ENCODE measurements around the gene DLL4. TPM values are rescaled to one million over a fixed set of nuclear protein-coding genes. Genes with fewer than 3 reads are reported as not detected.

Gene DLL4
- total RNA-seq, 1 experiment from 2014 or later = 1.5 TPM

DNA sequence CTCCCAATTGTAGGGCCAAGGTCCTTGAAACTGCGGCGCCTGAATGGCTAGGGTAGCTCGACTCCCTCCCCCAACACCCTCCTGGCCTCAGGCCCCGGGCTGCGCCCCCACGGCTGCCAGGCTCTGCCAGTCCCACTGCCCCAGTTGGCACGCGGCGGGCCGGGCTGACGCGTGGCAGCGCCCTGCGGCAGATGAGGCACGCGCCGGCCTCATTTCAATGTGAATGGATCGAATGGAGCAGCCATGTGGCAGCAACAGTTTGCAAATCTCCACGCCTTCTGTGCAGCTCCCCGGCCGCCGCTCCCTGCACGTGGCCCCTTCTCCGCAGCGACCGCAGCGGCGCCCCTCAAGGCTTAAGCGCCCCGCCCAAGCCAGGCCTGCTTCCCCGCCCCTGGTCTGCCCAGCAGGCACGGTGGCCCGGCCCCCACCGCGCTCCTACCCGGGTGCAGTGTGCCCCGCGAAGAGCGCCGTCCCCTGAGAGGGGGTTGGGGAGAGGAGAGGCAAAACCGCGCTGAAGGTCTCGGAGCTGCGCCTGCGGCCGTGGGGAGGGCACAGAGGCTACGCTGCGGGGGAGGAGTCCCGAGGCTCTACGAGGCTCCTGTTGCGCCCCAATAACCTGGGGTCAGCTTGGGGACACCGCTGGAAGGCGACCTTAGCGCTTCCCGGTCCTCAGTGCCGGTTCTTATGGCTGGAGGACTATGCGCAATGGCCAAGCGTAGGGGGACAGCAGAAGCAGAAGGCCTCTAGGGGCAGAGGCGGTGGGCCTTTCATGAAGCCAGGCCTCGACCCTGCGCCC is 3.1 kb upstream of the DLL4 start (continued):
- TF ChIP-seq JUND (IDR thresholded peaks at IDR 0.05) = no peak
- TF ChIP-seq SRF (IDR thresholded peaks at IDR 0.05; ENCODE audit: low read depth) = no peak
- no peak for TF ChIP-seq TCF7L2 (IDR thresholded peaks at IDR 0.05; ENCODE audit: borderline replicate concordance, extremely low read depth, insufficient read depth, insufficient read length)

DNA sequence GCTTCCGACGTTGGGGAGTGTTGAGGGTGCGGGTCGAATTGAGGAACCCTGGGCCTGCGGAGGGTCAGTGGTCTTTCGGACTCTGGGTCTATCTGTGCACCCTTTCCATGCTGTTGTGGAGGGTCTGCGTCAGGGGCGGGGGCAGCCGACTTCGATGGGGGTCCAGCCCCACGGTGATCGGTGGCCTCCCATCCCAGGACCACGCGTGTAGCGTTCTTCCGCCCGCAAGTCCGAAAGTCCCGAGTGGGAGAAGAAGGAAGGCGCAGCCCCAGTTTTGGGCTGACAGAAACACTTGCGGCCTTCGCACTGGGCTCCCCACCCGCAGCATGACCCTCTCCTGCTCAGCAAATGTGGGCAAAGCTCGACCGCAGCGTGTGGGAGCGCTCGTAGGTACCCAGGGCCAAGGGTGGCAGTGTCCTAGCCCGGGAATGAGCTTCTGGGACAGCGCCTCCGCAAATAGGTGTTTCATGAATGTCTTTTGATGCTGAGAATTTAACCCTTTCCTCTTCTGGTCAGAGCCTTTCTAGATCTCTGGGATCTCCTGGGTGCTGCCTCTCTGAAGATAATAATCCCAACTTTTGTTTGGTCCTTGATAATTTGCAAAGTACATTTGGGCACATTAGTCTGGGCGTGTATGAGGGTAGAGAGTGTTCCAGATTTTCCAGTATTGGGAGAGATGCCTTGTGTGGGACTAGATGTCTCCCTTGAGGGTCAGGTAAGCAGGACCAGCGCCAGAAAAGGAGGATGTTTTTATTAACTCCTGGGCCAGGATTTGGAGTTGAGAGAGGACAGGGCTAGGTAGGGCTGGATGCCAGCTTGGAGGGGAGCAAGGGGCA is 2.3 kb upstream of the DLL4 start:
- no peak overlapping the region for H3K9ac ChIP-seq (ENCODE audit: low read length)
- DNase-seq (ENCODE audit: low read depth, low spot score) (no peak), ATAC-seq (no peak)
- H3K36me3 ChIP-seq (ENCODE audit: control insufficient read depth in 1 of 2, insufficient read depth in 2 of 2, low read length in 2 of 2) = no peaks in the 10 kb centered on the region
- no peaks in the 10 kb centered on the region for H3K79me2 ChIP-seq (ENCODE audit: insufficient read depth, low read length)
- no peak overlapping the region for H3K27ac ChIP-seq (ENCODE audit: low read depth, low read length)
- CTCF ChIA-PET = interaction anchor here (4.8 kb wide), 1 partner anchor 22 kb away, joined by 69 read pairs; no protein-coding TSS in a partner anchor
- H3K27me3 ChIP-seq (ENCODE audit: insufficient read depth, low read length) = peaks cover 15% of the 10 kb centered on the region; the same call in 1 of the 2 replicates
- RAD21 ChIA-PET (ENCODE audit: low non-redundant PET in 1 of 2, low total read pairs in 2 of 2, uncharacterized antibody in 2 of 2, unreplicated experiment in 2 of 2) = no interaction called here
- no peak overlapping the region for H2AFZ ChIP-seq (ENCODE audit: low read depth, low read length, poor library complexity, severe bottlenecking)
- no peak for TF ChIP-seq ELF1 (IDR thresholded peaks at IDR 0.05; ENCODE audit: borderline replicate concordance, low read depth)
- TF ChIP-seq EGR1 (IDR thresholded peaks at IDR 0.05; ENCODE audit: low read depth) = no peak
- TF ChIP-seq ZNF274 (IDR thresholded peaks at IDR 0.05; ENCODE audit: low read depth, low read length) = no peak
- no peak for TF ChIP-seq EZH2 (IDR thresholded peaks at IDR 0.05)
- no peak for TF ChIP-seq SP1 (IDR thresholded peaks at IDR 0.05; ENCODE audit: low read depth)
- no peak for TF ChIP-seq YY1 (IDR thresholded peaks at IDR 0.05; ENCODE audit: extremely low read depth, insufficient replicate concordance, low read depth, low read length)
- no peak for TF ChIP-seq CEBPB (IDR thresholded peaks at IDR 0.05; ENCODE audit: low read depth)
- TF ChIP-seq POLR2A (IDR thresholded peaks at IDR 0.05; ENCODE audit: borderline replicate concordance, extremely low read depth, insufficient read depth, insufficient read length) = no peak
- TF ChIP-seq EZH2phosphoT487 (IDR thresholded peaks at IDR 0.05; ENCODE audit: borderline replicate concordance) = no peak
- no peak for TF ChIP-seq TCF7L2 (IDR thresholded peaks at IDR 0.05; ENCODE audit: borderline replicate concordance, extremely low read depth, insufficient read depth, insufficient read length)
- TF ChIP-seq RAD21 (IDR thresholded peaks at IDR 0.05; ENCODE audit: low read depth) = no peak
- no peak for TF ChIP-seq CBX3 (IDR thresholded peaks at IDR 0.05; ENCODE audit: low read depth)
- TF ChIP-seq, protein P1, sequence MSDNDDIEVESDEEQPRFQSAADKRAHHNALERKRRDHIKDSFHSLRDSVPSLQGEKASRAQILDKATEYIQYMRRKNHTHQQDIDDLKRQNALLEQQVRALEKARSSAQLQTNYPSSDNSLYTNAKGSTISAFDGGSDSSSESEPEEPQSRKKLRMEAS (IDR thresholded peaks at IDR 0.05) = no peak
- no peak for TF ChIP-seq SRF (IDR thresholded peaks at IDR 0.05; ENCODE audit: low read depth)
- TF ChIP-seq FOSL1 (IDR thresholded peaks at IDR 0.05; ENCODE audit: low read depth) = no peak
- BruUV-seq (replicated peaks) = no TSS peak
- H3K9me3 ChIP-seq (ENCODE audit: control insufficient read depth in 1 of 2, insufficient read depth in 1 of 2, low read depth in 1 of 2, low read length in 2 of 2) = no peaks in the 10 kb centered on the region
- POLR2A ChIA-PET = no interaction called here
- H3K4me3 ChIP-seq (replicated peaks in 1 of 2; ENCODE audit: low read depth in 1 of 2, low read length in 2 of 2) = no peak overlapping the region
- no peaks in the 10 kb centered on the region for H4K20me1 ChIP-seq (ENCODE audit: insufficient read depth)
- peak overlapping the region; percentile 100 for H3K4me2 ChIP-seq (ENCODE audit: low read length)
- H3K4me1 ChIP-seq (ENCODE audit: control insufficient read depth in 1 of 2, insufficient read depth in 2 of 2, low read length in 2 of 2) = peaks cover 19 to 41% of the 10 kb centered on the region in 2 experiments
- intact Hi-C loops (cut with micrococcal nuclease) = no loop called here
- no peaks in the 10 kb centered on the region for H3K9me2 ChIP-seq (ENCODE audit: insufficient read depth)

Measured in HCT116 (cell line).